Measurements from ENCODE around the gene CAMK2A.

DNA sequence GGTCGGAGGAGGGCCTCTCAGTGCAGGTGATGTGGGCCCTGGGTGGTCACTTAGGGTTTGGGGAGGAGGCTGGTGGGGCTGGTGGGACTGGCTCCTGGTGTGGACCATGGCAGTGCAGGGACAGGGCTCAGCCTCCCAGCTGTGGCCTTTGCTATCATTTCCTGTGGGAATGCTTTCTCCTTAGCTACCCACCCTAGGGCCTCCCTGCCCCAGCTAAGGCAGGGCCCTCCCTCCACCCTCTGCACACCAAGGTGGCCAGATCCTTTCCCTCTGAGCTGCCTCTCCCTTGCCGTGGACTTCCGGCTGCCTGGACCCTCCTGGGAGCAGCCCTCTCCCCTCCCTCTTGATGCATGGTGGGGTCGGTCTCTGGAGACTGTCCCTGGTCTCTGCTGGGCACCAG is 35.9 kb upstream of the CAMK2A start:
- TF ChIP-seq ZNF138 (tag by site-specific recombination; IDR thresholded peaks at IDR 0.05; ENCODE audit: borderline replicate concordance) (no peak), IKZF3 (tag by site-specific recombination; IDR thresholded peaks at IDR 0.05) (no peak), ZBTB8A (tag by site-specific recombination; IDR thresholded peaks at IDR 0.05) (no peak), ZNF792 (tag by site-specific recombination; IDR thresholded peaks at IDR 0.05) (no peak), ZNF560 (tag by site-specific recombination; IDR thresholded peaks at IDR 0.05; ENCODE audit: borderline replicate concordance) (no peak), ZBTB21 (tag by site-specific recombination; IDR thresholded peaks at IDR 0.05) (no peak), ZNF561 (tag by site-specific recombination; IDR thresholded peaks at IDR 0.05; ENCODE audit: borderline replicate concordance) (no peak), ZNF423 (tag by site-specific recombination; IDR thresholded peaks at IDR 0.05) (no peak), ZNF521 (tag by site-specific recombination; IDR thresholded peaks at IDR 0.05) (no peak)
- TF ChIP-seq, protein P1, sequence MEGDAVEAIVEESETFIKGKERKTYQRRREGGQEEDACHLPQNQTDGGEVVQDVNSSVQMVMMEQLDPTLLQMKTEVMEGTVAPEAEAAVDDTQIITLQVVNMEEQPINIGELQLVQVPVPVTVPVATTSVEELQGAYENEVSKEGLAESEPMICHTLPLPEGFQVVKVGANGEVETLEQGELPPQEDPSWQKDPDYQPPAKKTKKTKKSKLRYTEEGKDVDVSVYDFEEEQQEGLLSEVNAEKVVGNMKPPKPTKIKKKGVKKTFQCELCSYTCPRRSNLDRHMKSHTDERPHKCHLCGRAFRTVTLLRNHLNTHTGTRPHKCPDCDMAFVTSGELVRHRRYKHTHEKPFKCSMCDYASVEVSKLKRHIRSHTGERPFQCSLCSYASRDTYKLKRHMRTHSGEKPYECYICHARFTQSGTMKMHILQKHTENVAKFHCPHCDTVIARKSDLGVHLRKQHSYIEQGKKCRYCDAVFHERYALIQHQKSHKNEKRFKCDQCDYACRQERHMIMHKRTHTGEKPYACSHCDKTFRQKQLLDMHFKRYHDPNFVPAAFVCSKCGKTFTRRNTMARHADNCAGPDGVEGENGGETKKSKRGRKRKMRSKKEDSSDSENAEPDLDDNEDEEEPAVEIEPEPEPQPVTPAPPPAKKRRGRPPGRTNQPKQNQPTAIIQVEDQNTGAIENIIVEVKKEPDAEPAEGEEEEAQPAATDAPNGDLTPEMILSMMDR (tag by site-specific recombination; IDR thresholded peaks at IDR 0.05) = no peak
- TF ChIP-seq, protein P2, sequence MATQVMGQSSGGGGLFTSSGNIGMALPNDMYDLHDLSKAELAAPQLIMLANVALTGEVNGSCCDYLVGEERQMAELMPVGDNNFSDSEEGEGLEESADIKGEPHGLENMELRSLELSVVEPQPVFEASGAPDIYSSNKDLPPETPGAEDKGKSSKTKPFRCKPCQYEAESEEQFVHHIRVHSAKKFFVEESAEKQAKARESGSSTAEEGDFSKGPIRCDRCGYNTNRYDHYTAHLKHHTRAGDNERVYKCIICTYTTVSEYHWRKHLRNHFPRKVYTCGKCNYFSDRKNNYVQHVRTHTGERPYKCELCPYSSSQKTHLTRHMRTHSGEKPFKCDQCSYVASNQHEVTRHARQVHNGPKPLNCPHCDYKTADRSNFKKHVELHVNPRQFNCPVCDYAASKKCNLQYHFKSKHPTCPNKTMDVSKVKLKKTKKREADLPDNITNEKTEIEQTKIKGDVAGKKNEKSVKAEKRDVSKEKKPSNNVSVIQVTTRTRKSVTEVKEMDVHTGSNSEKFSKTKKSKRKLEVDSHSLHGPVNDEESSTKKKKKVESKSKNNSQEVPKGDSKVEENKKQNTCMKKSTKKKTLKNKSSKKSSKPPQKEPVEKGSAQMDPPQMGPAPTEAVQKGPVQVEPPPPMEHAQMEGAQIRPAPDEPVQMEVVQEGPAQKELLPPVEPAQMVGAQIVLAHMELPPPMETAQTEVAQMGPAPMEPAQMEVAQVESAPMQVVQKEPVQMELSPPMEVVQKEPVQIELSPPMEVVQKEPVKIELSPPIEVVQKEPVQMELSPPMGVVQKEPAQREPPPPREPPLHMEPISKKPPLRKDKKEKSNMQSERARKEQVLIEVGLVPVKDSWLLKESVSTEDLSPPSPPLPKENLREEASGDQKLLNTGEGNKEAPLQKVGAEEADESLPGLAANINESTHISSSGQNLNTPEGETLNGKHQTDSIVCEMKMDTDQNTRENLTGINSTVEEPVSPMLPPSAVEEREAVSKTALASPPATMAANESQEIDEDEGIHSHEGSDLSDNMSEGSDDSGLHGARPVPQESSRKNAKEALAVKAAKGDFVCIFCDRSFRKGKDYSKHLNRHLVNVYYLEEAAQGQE (tag by site-specific recombination; IDR thresholded peaks at IDR 0.05) = no peak

Measured in HEK293 (cell line).